IMR-90 (cell line): ENCODE measurements around the gene NME2. TPM values are rescaled to one million over a fixed set of nuclear protein-coding genes. Genes with fewer than 3 reads are reported as not detected.

Experiments used
- ATAC-seq: fragments of 200-7000 bp; cut with Tn5 transposase; 2 replicates; pipeline ENCODE4 v1.9.1; 2020; ENCODE audit warnings: low read depth, mild to moderate bottlenecking, moderate library complexity
- BruUV-seq: library from RNA; stranded (reverse); fragments of 400-500 nt; replicated peaks from 2 replicates; lab custom pipeline; 2021; lab: Mats Ljungman, UMichigan
- CTCF ChIA-PET: fragments of 300-600 bp; formaldehyde crosslinking; extraction: SDS; loops from one replicate; lab custom pipeline; 2021; ENCODE audit warnings: antibody characterized with exemption; lab: Yijun Ruan, JAX
- POLR2A ChIA-PET: fragments of 300-600 bp; sonication (Branson Sonifier 250); formaldehyde crosslinking; loops from one replicate; lab custom pipeline; 2022; ENCODE audit warnings: antibody characterized with exemption; ENCODE audit not compliant: unreplicated experiment; lab: Charles Lee
- DNase-seq: peaks from one replicate; pipeline ENCODE4 v3.0.0; 2013
- H2AFZ ChIP-seq: replicated peaks from 2 replicates; pipeline ENCODE3; 2013; ENCODE audit warnings: low read length, mild to moderate bottlenecking; ENCODE audit not compliant: poor library complexity
- H2AK5ac ChIP-seq: 2 replicates; pipeline ENCODE4 v1.6.1; 2013; ENCODE audit warnings: low read depth, low read length, inconsistent platforms
- H2AK9ac ChIP-seq: replicated peaks from 2 replicates; pipeline ENCODE3; 2013; ENCODE audit warnings: mild to moderate bottlenecking, low read depth, low read length, moderate library complexity; ENCODE audit not compliant: poor library complexity
- H2BK120ac ChIP-seq: 2 replicates; pipeline ENCODE4 v1.6.1; 2013; ENCODE audit warnings: low read depth, low read length, inconsistent platforms
- H2BK15ac ChIP-seq: 3 replicates; pipeline ENCODE4 v1.6.1; 2013; ENCODE audit warnings: low read depth, low read length, inconsistent platforms
- H2BK20ac ChIP-seq: 2 replicates; pipeline ENCODE4 v1.6.1; 2013; ENCODE audit warnings: low read depth, mild to moderate bottlenecking, inconsistent platforms, low read length, moderate library complexity
- H2BK5ac ChIP-seq: 2 replicates; pipeline ENCODE4 v1.6.1; 2013; ENCODE audit warnings: mild to moderate bottlenecking, low read depth, low read length, inconsistent platforms; ENCODE audit not compliant: poor library complexity, severe bottlenecking
- H3K14ac ChIP-seq: replicated peaks from 2 replicates; pipeline ENCODE4 v1.6.1; 2013; ENCODE audit warnings: low read depth, low read length, inconsistent platforms
- H3K18ac ChIP-seq: 2 replicates; pipeline ENCODE4 v1.6.1; 2013; ENCODE audit warnings: low read depth, low read length, control low read depth
- H3K23ac ChIP-seq: 2 replicates; pipeline ENCODE4 v1.6.1; 2013; ENCODE audit warnings: low read depth, low read length, inconsistent platforms
- H3K27ac ChIP-seq: 2 replicates; pipeline ENCODE4 v1.5.1; 2013; ENCODE audit warnings: mild to moderate bottlenecking, control low read depth, low read length; ENCODE audit not compliant: insufficient read depth
- H3K27me3 ChIP-seq: 2 replicates; pipeline ENCODE4 v1.6.1; 2013; ENCODE audit warnings: low read length; ENCODE audit not compliant: control insufficient read depth, insufficient read depth
- H3K36me3 ChIP-seq: 2 replicates; pipeline ENCODE4 v1.6.1; 2013; ENCODE audit warnings: low read length, mixed read lengths; ENCODE audit not compliant: control insufficient read depth, insufficient read depth
- H3K4ac ChIP-seq: 2 replicates; pipeline ENCODE4 v1.6.1; 2013; ENCODE audit warnings: low read depth, low read length, inconsistent platforms
- H3K4me1 ChIP-seq: 2 replicates; pipeline ENCODE4 v1.6.1; 2013; ENCODE audit warnings: low read length, mixed read lengths; ENCODE audit not compliant: control insufficient read depth, insufficient read depth
- H3K4me2 ChIP-seq: 2 replicates; pipeline ENCODE4 v1.6.1; 2013; ENCODE audit warnings: low read depth, mild to moderate bottlenecking, control low read depth, low read length, moderate library complexity
- H3K4me3 ChIP-seq: 2 replicates; pipeline ENCODE4 v1.5.1; 2013; ENCODE audit warnings: low read depth, mild to moderate bottlenecking, control low read depth, low read length, moderate library complexity; ENCODE audit not compliant: insufficient read depth
- H3K56ac ChIP-seq: 2 replicates; pipeline ENCODE4 v1.6.1; 2013; ENCODE audit warnings: low read length, inconsistent platforms; ENCODE audit not compliant: insufficient read depth; ENCODE audit errors: extremely low read depth
- H3K79me1 ChIP-seq, 2 experiments: 2 replicates each; pipeline ENCODE4 v1.6.1; 2013; ENCODE audit warnings: low read length in 2 of 2, inconsistent platforms in 1 of 2, low read depth in 1 of 2
- H3K9ac ChIP-seq: 2 replicates; pipeline ENCODE4 v1.6.1; 2013; ENCODE audit warnings: low read depth, low read length, control low read depth
- H3K9me1 ChIP-seq: 2 replicates; pipeline ENCODE4 v1.6.1; 2013; ENCODE audit warnings: low read length, inconsistent platforms; ENCODE audit not compliant: insufficient read depth
- H3K9me3 ChIP-seq: 2 replicates; pipeline ENCODE4 v1.6.1; 2013; ENCODE audit warnings: low read length; ENCODE audit not compliant: control insufficient read depth, insufficient read depth
- H4K20me1 ChIP-seq: 2 replicates; pipeline ENCODE4 v1.6.1; 2013; ENCODE audit warnings: low read length, inconsistent platforms; ENCODE audit not compliant: insufficient read depth
- H4K5ac ChIP-seq: 2 replicates; pipeline ENCODE4 v1.6.1; 2013; ENCODE audit warnings: mild to moderate bottlenecking, low read depth, low read length, control low read depth
- H4K8ac ChIP-seq, 2 experiments: 2 replicates each; pipeline ENCODE4 v1.6.1; 2013; ENCODE audit warnings: low read depth in 2 of 2, low read length in 2 of 2, control low read depth in 1 of 2, inconsistent platforms in 1 of 2
- H4K91ac ChIP-seq: 2 replicates; pipeline ENCODE4 v1.6.1; 2013; ENCODE audit warnings: low read depth, low read length, inconsistent platforms; ENCODE audit not compliant: insufficient read depth
- CEBPB ChIP-seq: IDR thresholded peaks from 2 replicates; pipeline ENCODE4 v1.6.1; 2012; ENCODE audit warnings: low read depth, low read length, improper control_type of control experiment
- CTCF ChIP-seq: conservative IDR thresholded peaks from 2 replicates; pipeline ENCODE4 v1.5.1; 2012; ENCODE audit warnings: mild to moderate bottlenecking, low read depth, low read length, improper control_type of control experiment
- ELK1 ChIP-seq: fragments of 150-350 bp; IDR thresholded peaks from 2 replicates; pipeline ENCODE4 v1.6.1; 2016; ENCODE audit warnings: low read depth, mild to moderate bottlenecking, low read length, moderate library complexity, borderline replicate concordance
- FOS ChIP-seq: fragments of 150-350 bp; IDR thresholded peaks from 2 replicates; pipeline ENCODE4 v1.6.1; 2016; ENCODE audit warnings: low read depth, low read length
- MAFK ChIP-seq: IDR thresholded peaks from 2 replicates; pipeline ENCODE4 v1.6.1; 2012; ENCODE audit warnings: low read depth, low read length, improper control_type of control experiment
- MXI1 ChIP-seq: IDR thresholded peaks from 2 replicates; pipeline ENCODE4 v1.6.1; 2012; ENCODE audit warnings: low read depth, mild to moderate bottlenecking, low read length, moderate library complexity, borderline replicate concordance
- NFE2L2 ChIP-seq: fragments of 150-350 bp; IDR thresholded peaks from 2 replicates; pipeline ENCODE4 v1.6.1; 2016; ENCODE audit warnings: low read depth, mild to moderate bottlenecking, low read length
- POLR2A ChIP-seq: IDR thresholded peaks from 2 replicates; pipeline ENCODE4 v1.6.1; 2012; ENCODE audit warnings: mild to moderate bottlenecking, low read depth, low read length
- RAD21 ChIP-seq: IDR thresholded peaks from 2 replicates; pipeline ENCODE4 v1.6.1; 2012; ENCODE audit warnings: low read length, improper control_type of control experiment
- RCOR1 ChIP-seq: IDR thresholded peaks from 2 replicates; pipeline ENCODE4 v1.6.1; 2012; ENCODE audit warnings: mild to moderate bottlenecking, low read length, improper control_type of control experiment; ENCODE audit not compliant: insufficient replicate concordance
- SMC3 ChIP-seq: fragments of 150-350 bp; IDR thresholded peaks from 2 replicates; pipeline ENCODE4 v1.6.1; 2016; ENCODE audit warnings: low read depth, mild to moderate bottlenecking, antibody characterized with exemption, low read length, moderate library complexity
- WGBS, 2 experiments: methylation state at CpG; one replicate each; pipeline versions ENCODE4 v1.1.5 to v1.1.7; 2013; ENCODE audit warnings: missing lambda C conversion rate in 2 of 2; ENCODE audit not compliant: insufficient read length in 1 of 2; ENCODE audit errors: extremely low coverage in 2 of 2; 5-methylcytosine and 5-hydroxymethylcytosine counted together
- dilution Hi-C: fragments of 300-500 bp; cut with HindIII; formaldehyde crosslinking; loops from one replicate; pipeline ENCODE4 v1.14.3; 2018; ENCODE audit warnings: low sequenced_read_pairs; ENCODE audit not compliant: unreplicated experiment
- in situ Hi-C: fragments of 300-500 bp; cut with MboI; formaldehyde crosslinking; loops from 3 replicates; pipeline ENCODE4 v1.14.3; 2019; ENCODE audit warnings: low sequenced_read_pairs, inconsistent platforms, mixed read lengths
- intact Hi-C: fragments of 100-400 bp; cut with micrococcal nuclease; formaldehyde crosslinking; loops from 2 replicates; pipeline ENCODE4 v1.10.0; 2022
- polyA plus RNA-seq, 3 experiments: library from polyadenylated mRNA; depleted of rRNA; stranded (reverse); fragments of >200 nt; gene quantifications; 2 replicates each; pipeline ENCODE4 v1.2.3, GENCODE V29; 2012; ENCODE audit warnings: low replicate concordance in 1 of 3
- total RNA-seq: library from RNA; depleted of rRNA; stranded (reverse); fragments of >200 nt; gene quantifications from 2 replicates; pipeline ENCODE4 v1.2.3, GENCODE V29; 2012
- TF ChIP-seq, protein P1 (sequence below): fragments of 150-350 bp; IDR thresholded peaks from 2 replicates; pipeline ENCODE4 v1.6.1; 2017; ENCODE audit warnings: mild to moderate bottlenecking, antibody characterized with exemption, low read length, low read depth

The NME2 gene
- total and polyA plus RNA-seq, 2 of the 4 experiments (the other 2 are of a cell fraction): 824 to 912 TPM

DNA sequence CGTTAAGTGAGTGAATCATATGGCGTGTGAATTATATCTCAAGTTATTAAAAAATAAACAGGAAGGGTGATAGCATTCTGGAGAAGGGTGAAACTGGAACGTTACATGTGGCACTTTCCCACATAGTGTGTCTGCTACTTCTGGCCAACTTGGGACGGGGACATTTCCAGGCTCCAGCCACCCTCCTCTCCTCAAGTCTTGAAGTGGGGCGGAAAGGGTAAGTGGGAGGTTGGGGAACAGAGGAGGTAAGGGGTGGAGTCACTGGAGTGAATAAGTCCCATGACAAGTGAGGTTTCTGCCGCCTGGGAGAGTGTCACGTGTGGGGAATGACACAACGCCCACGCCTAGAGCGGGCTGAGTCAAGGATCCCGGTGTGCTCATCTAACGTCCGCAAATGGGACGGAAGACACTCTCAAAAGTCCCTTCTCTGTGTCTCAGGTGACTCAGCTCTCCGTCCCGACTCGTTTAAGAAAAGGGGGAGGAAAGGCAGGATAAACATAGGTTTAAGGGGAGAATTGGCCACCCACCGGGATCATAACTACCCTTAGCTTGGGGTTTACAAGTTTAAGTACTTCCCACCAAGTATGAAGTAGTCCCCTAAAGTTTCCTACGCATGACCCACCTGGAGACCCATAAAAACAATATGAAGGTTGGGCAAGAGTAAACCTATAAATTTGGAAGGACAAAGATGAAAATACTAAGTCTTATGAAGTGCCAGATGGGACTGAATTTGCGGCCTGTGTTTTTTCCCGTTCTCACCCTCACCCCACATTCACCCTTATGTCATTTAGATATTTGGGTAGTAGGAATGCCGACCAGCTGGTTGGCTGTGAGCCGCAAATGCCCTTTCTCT, 44.4 kb upstream of the NME2 start:
- Histone ChIP-seq H2AFZ (peak overlapping the region; percentile 90), H3K14ac (peak overlapping the region; percentile 66), H4K8ac (peak overlapping the region; percentile 75 to 99), H2BK120ac (peak overlapping the region; percentile 71), H2AK5ac (peak overlapping the region; percentile 83), H3K79me1 (peaks cover 10 to 26% of the 10 kb centered on the region in 2 experiments; a peak in 3 of 4 replicates), H2BK5ac (peak overlapping the region; percentile 85), H3K9ac (peak overlapping the region; percentile 81; the same call in 1 of the 2 replicates), H2BK20ac (peak overlapping the region; percentile 53; the same call in 1 of the 2 replicates), H3K27me3 (no peaks in the 10 kb centered on the region), H3K23ac (peak overlapping the region; percentile 93; the same call in 1 of the 2 replicates), H2AK9ac (peak overlapping the region; percentile 65), H4K91ac (peak overlapping the region; percentile 73), H3K4me2 (peak overlapping the region; percentile 93), H2BK15ac (peak overlapping the region; percentile 72), H3K56ac (peak overlapping the region; percentile 21; the same call in 1 of the 2 replicates), H3K9me3 (no peaks in the 10 kb centered on the region), H4K20me1 (peaks cover 35% of the 10 kb centered on the region), H4K5ac (peak overlapping the region; percentile 93), H3K27ac (peak overlapping the region; percentile 93), H3K4ac (peak overlapping the region; percentile 91), H3K4me1 (peaks cover 6% of the 10 kb centered on the region), H3K18ac (peak overlapping the region; percentile 76; the same call in 1 of the 2 replicates), H3K36me3 (no peaks in the 10 kb centered on the region), H3K4me3 (peak overlapping the region; percentile 56), H3K9me1 (peaks cover 21% of the 10 kb centered on the region)
- in situ Hi-C loops (no loop called here), dilution Hi-C loops (no loop called here), intact Hi-C loops (loop anchor here (1.0 to 2.0 kb wide), 2 partner anchors 31 to 65 kb away; partner anchors contain the start of gene NME1)
- ChIA-PET CTCF (interaction anchor here (0.6 to 1.7 kb wide), 2 partner anchors 32 to 65 kb away, joined by 3 to 5 read pairs; partner anchors contain the start of gene NME1), POLR2A (no interaction called here)
- ATAC-seq (peak; percentile 15; the same call in 1 of the 2 replicates), DNase-seq (peak; percentile 94)
- 0% methylated on average over 4 of the region's 23 CpGs; no CpG with 5 or more reads in 1 of the 2 experiments for WGBS, 2 experiments
- no TSS peak for BruUV-seq
- TF ChIP-seq CEBPB: peak; percentile 50
- TF ChIP-seq ELK1: no peak
- TF ChIP-seq POLR2A: peak; percentile 92
- 0 out of 2 replicates have a peak, but pooled peaks have one; percentile 21 for TF ChIP-seq MAFK
- TF ChIP-seq NFE2L2: no peak; the same call in 1 of the 2 replicates
- TF ChIP-seq, protein P1, sequence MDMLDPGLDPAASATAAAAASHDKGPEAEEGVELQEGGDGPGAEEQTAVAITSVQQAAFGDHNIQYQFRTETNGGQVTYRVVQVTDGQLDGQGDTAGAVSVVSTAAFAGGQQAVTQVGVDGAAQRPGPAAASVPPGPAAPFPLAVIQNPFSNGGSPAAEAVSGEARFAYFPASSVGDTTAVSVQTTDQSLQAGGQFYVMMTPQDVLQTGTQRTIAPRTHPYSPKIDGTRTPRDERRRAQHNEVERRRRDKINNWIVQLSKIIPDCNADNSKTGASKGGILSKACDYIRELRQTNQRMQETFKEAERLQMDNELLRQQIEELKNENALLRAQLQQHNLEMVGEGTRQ: peak; percentile 99
- TF ChIP-seq MXI1: 0 out of 2 replicates have a peak, but pooled peaks have one; percentile 41
- TF ChIP-seq FOS: peak; percentile 78
- no peak for TF ChIP-seq SMC3
- TF ChIP-seq CTCF: no peak
- TF ChIP-seq RAD21: no peak
- TF ChIP-seq RCOR1: no peak
